B cell (primary cell): ENCODE results near the gene HMG20B. TPM values are rescaled to one million over a fixed set of nuclear protein-coding genes. Genes with fewer than 3 reads are reported as not detected.

Experiments used
- ATAC-seq: fragments of 200-7000 bp; cut with Tn5 transposase; one replicate; pipeline ENCODE4 v1.10.0; 2021; ENCODE audit warnings: low read depth, mild to moderate bottlenecking, moderate number of reproducible peaks, moderate library complexity
- CTCF ChIA-PET: fragments of 350-600 bp; sonication (Branson Sonifier 250); formaldehyde crosslinking; loops from one replicate; lab custom pipeline; 2021; ENCODE audit warnings: antibody characterized with exemption, inconsistent platforms; lab: Charles Lee
- POLR2A ChIA-PET: fragments of 350-600 bp; sonication (Branson Sonifier 250); formaldehyde crosslinking; loops from one replicate; lab custom pipeline; 2021; ENCODE audit warnings: antibody characterized with exemption; lab: Charles Lee
- DNase-seq: peaks from one replicate; pipeline ENCODE4 v3.0.0; 2013
- H2AFZ ChIP-seq: 2 replicates; pipeline ENCODE4 v1.6.1; 2012; ENCODE audit warnings: mild to moderate bottlenecking, low read depth, low read length; ENCODE audit not compliant: insufficient read depth, poor library complexity, severe bottlenecking
- H3K27ac ChIP-seq, 2 donors: 1 replicate in 1 of 2; 2 replicates in 1 of 2; pipeline ENCODE4 v1.5.1; 2012 to 2013; ENCODE audit warnings: low read length in 2 of 2, mild to moderate bottlenecking in 2 of 2, moderate library complexity in 1 of 2
- H3K27me3 ChIP-seq, 4 experiments: fragments of 200-600 bp in 1 of 4; sonication (generic) in 1 of 4; replicated peaks in 1 of 4; 1 replicate in 2 of 4; 2 replicates in 2 of 4; pipeline versions ENCODE4 v1.6.1 to v1.7.0; 2013 to 2016; ENCODE audit warnings: low read length in 3 of 4, mild to moderate bottlenecking in 2 of 4, mixed read lengths in 1 of 4, moderate library complexity in 1 of 4; ENCODE audit not compliant: insufficient read depth in 4 of 4, control insufficient read depth in 3 of 4; ENCODE audit errors: control extremely low read depth in 1 of 4
- H3K36me3 ChIP-seq, 2 experiments: replicated peaks in 1 of 2; 1 replicate in 1 of 2; 2 replicates in 1 of 2; pipeline versions ENCODE4 v1.6.1 to v1.7.1; 2013; ENCODE audit warnings: low read length in 1 of 2; ENCODE audit not compliant: insufficient read depth in 2 of 2, control insufficient read depth in 1 of 2; ENCODE audit errors: control extremely low read depth in 1 of 2, extremely low read depth in 1 of 2
- H3K4me1 ChIP-seq, 2 donors: fragments of 200-600 bp in 1 of 2; sonication (generic) in 1 of 2; 1 replicate in 1 of 2; 2 replicates in 1 of 2; pipeline versions ENCODE4 v1.5.1 to v1.6.1; 2013 to 2017; ENCODE audit warnings: low read length in 2 of 2; ENCODE audit not compliant: control insufficient read depth in 2 of 2, insufficient read depth in 2 of 2
- H3K4me2 ChIP-seq: replicated peaks from 2 replicates; pipeline ENCODE3; 2012; ENCODE audit warnings: mild to moderate bottlenecking, low read depth, low read length; ENCODE audit not compliant: poor library complexity, severe bottlenecking
- H3K4me3 ChIP-seq, 5 experiments: fragments of 200-600 bp in 1 of 5; sonication (generic) in 1 of 5; 1 replicate in 3 of 5; 2 replicates in 2 of 5; pipeline versions ENCODE4 v1.5.1 to v1.7.0; 2011 to 2016; ENCODE audit warnings: low read length in 4 of 5, mild to moderate bottlenecking in 4 of 5, low read depth in 2 of 5, control low read depth in 1 of 5, moderate library complexity in 1 of 5; ENCODE audit not compliant: insufficient read depth in 1 of 5; ENCODE audit errors: control extremely low read depth in 1 of 5, extremely low read depth in 1 of 5
- H3K79me2 ChIP-seq: fragments of 200-600 bp; sonication (generic); one replicate; pipeline ENCODE4 v1.6.0; 2016; ENCODE audit warnings: low read length; ENCODE audit not compliant: control insufficient read depth, insufficient read depth
- H3K9ac ChIP-seq: fragments of 200-600 bp; sonication (generic); 2 replicates; pipeline ENCODE4 v1.6.1; 2017; ENCODE audit warnings: mild to moderate bottlenecking, low read length, moderate library complexity
- H3K9me3 ChIP-seq, 3 donors: one replicate each; pipeline versions ENCODE4 v1.6.1 to v1.7.1; 2013; ENCODE audit warnings: low read length in 2 of 3; ENCODE audit not compliant: control insufficient read depth in 2 of 3, insufficient read depth in 1 of 3; ENCODE audit errors: control extremely low read depth in 1 of 3
- H4K20me1 ChIP-seq: 2 replicates; pipeline ENCODE4 v1.6.0; 2012; ENCODE audit warnings: mild to moderate bottlenecking, low read length; ENCODE audit not compliant: insufficient read depth, control insufficient read depth, poor library complexity, severe bottlenecking
- H3K27ac Mint-ChIP-seq: one replicate; pipeline ENCODE4 v1.8.0; 2021; ENCODE audit warnings: mixed read lengths
- H3K27me3 Mint-ChIP-seq: one replicate; pipeline ENCODE4 v1.8.0; 2021; ENCODE audit warnings: mixed read lengths
- H3K4me1 Mint-ChIP-seq: one replicate; pipeline ENCODE4 v1.8.0; 2021; ENCODE audit warnings: mixed read lengths
- H3K4me3 Mint-ChIP-seq: one replicate; pipeline ENCODE4 v1.8.0; 2021; ENCODE audit warnings: mixed read lengths
- H3K9me3 Mint-ChIP-seq: one replicate; pipeline ENCODE4 v1.8.0; 2022; ENCODE audit warnings: mixed read lengths; ENCODE audit not compliant: insufficient read depth
- EZH2 ChIP-seq: IDR thresholded peaks from 2 replicates; pipeline ENCODE4 v1.6.1; 2012; ENCODE audit warnings: borderline replicate concordance, low read depth, mild to moderate bottlenecking, moderate library complexity, low read length; ENCODE audit not compliant: insufficient read depth, poor library complexity, severe bottlenecking
- WGBS: methylation state at CpG from one replicate; pipeline ENCODE4 v1.1.5; 2013; ENCODE audit warnings: missing lambda C conversion rate; ENCODE audit not compliant: insufficient coverage; 5-methylcytosine and 5-hydroxymethylcytosine counted together
- intact Hi-C: fragments of 100-400 bp; cut with micrococcal nuclease; formaldehyde crosslinking; loops from one replicate; pipeline ENCODE4 v1.10.0; 2022
- polyA plus RNA-seq: library from polyadenylated mRNA; depleted of rRNA; stranded (reverse); fragments of >200 nt; gene quantifications from 2 replicates; pipeline ENCODE4 v1.2.3, GENCODE V29; 2012
- total RNA-seq, 2 donors: library from RNA; stranded (reverse); fragments of 120-200 nt in 1 of 2; gene quantifications; 1 replicate in 1 of 2; 2 replicates in 1 of 2; pipeline versions ENCODE4 v1.2.3 to v1.2.4, GENCODE V29; 2013 to 2022
- TF ChIP-seq, protein P1 (sequence below): fragments of 200-600 bp; IDR thresholded peaks from one replicate; pipeline ENCODE4 v1.8.0; 2022; ENCODE audit warnings: antibody characterized with exemption, mild to moderate bottlenecking

HMG20B gene
- total and polyA plus RNA-seq, 2 donors (not counting 1 experiment from before 2014, with no cell fraction given) = 41.7 to 59.0 TPM

DNA sequence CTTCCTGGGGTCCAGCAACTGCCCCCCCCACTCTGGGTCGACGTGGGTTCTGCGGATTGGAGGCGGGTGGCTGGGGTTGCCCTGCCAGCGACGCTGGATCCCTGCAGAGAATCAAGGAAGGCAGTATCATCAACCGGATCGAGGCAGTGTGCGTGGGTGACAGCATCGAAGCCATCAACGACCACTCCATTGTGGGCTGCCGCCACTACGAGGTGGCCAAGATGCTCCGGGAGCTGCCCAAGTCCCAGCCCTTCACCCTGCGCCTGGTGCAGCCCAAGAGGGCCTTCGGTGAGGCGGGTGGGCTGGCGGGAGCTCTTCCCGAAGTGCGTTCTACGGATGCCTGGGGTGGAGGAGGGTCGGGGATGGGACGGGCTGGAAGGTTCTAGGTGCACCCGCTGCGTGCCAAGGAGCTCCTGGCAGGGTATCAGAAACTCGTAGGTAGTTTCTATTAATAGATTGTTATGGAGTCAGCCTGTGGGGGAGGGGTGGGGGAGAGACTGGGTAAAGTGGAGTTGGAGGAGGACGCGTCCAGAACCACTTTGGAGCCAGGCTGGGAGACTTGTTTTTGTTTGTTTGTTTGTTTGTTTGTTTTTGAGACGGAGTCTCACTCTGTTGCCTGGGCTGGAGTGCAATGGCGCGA is 14.1 kb downstream of the HMG20B start:
- DNase-seq (no peak), ATAC-seq (no peak)
- H3K27me3 Mint-ChIP-seq = no peaks in the 10 kb centered on the region
- no peak overlapping the region for H3K4me3 Mint-ChIP-seq
- peaks cover 0 to 22% (median 0%) of the 10 kb centered on the region in 3 donors for H3K9me3 ChIP-seq
- ChIA-PET POLR2A (interaction anchor here (0.7 kb wide), 1 partner anchor 39 kb away, joined by 12 read pairs; no protein-coding TSS in a partner anchor), CTCF (interaction anchor here (1.0 to 2.0 kb wide), 3 partner anchors 16 to 42 kb away, joined by 3 to 5 read pairs (median 3); no protein-coding TSS in a partner anchor)
- H3K4me3 ChIP-seq = no peak overlapping the region
- H4K20me1 ChIP-seq = no peaks in the 10 kb centered on the region
- peaks cover 0 to 13% (median 6%) of the 10 kb centered on the region in 4 experiments for H3K27me3 ChIP-seq
- H3K27ac ChIP-seq = no peak overlapping the region
- no peak overlapping the region for H3K9ac ChIP-seq
- H3K27ac Mint-ChIP-seq = no peak overlapping the region
- intact Hi-C loops = loop anchor here (1.0 to 5.0 kb wide), 2 partner anchors 31 to 120 kb away; partner anchors contain the start of gene TJP3
- H3K4me2 ChIP-seq = no peak overlapping the region
- no peaks in the 10 kb centered on the region for H3K9me3 Mint-ChIP-seq
- 94% methylated on average over 30 of the region's 31 CpGs for WGBS
- H3K79me2 ChIP-seq = no peaks in the 10 kb centered on the region
- TF ChIP-seq EZH2 = no peak
- TF ChIP-seq, protein P1, sequence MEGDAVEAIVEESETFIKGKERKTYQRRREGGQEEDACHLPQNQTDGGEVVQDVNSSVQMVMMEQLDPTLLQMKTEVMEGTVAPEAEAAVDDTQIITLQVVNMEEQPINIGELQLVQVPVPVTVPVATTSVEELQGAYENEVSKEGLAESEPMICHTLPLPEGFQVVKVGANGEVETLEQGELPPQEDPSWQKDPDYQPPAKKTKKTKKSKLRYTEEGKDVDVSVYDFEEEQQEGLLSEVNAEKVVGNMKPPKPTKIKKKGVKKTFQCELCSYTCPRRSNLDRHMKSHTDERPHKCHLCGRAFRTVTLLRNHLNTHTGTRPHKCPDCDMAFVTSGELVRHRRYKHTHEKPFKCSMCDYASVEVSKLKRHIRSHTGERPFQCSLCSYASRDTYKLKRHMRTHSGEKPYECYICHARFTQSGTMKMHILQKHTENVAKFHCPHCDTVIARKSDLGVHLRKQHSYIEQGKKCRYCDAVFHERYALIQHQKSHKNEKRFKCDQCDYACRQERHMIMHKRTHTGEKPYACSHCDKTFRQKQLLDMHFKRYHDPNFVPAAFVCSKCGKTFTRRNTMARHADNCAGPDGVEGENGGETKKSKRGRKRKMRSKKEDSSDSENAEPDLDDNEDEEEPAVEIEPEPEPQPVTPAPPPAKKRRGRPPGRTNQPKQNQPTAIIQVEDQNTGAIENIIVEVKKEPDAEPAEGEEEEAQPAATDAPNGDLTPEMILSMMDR = no peak
- H3K4me1 Mint-ChIP-seq = no peaks in the 10 kb centered on the region
- peaks cover 8 to 12% of the 10 kb centered on the region in 2 donors for H3K4me1 ChIP-seq
- H3K36me3 ChIP-seq = no peaks in the 10 kb centered on the region
- H2AFZ ChIP-seq = no peak overlapping the region

DNA sequence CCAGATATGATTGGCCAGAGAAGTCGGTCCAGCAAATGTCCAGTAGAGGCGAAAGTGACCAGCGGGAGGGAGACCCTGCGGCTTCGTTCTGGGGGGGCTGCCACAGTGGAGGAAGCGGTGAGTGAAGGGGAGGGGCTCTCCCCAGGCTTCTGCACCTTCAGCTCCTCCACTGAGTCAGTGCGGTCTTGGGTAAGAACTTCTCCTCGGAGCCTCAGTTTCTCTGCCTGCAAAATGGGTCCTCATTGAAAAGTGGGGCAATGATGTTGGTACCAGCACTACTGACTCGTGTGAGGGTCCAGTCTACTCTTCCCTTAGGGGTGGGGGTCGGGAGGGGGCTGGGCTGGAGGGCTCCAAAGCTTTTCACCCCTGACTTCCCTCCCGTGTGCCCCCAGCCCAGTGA is 16.7 kb downstream of the HMG20B start:
- Histone ChIP-seq H3K79me2 (no peaks in the 10 kb centered on the region), H3K9me3 (peaks cover 0 to 23% (median 0%) of the 10 kb centered on the region in 3 donors), H3K4me3 (no peak overlapping the region), H3K9ac (no peak overlapping the region), H3K27me3 (peaks cover 0 to 13% (median 6%) of the 10 kb centered on the region in 4 experiments), H3K27ac (no peak overlapping the region), H3K36me3 (no peaks in the 10 kb centered on the region), H4K20me1 (no peaks in the 10 kb centered on the region), H3K4me1 (peaks cover 8 to 12% of the 10 kb centered on the region in 2 donors), H3K4me2 (no peak overlapping the region), H2AFZ (no peak overlapping the region)
- intact Hi-C loops = loop anchor here (5.0 kb wide), 1 partner anchor 118 kb away; the partner anchor contains the start of gene TJP3
- Mint-ChIP-seq H3K4me3 (no peak overlapping the region), H3K27me3 (no peaks in the 10 kb centered on the region), H3K9me3 (no peaks in the 10 kb centered on the region), H3K27ac (no peak overlapping the region), H3K4me1 (no peaks in the 10 kb centered on the region)
- WGBS = 95% methylated on average over 8 of the region's 11 CpGs
- ATAC-seq (no peak), DNase-seq (no peak)
- no peak for TF ChIP-seq EZH2
- TF ChIP-seq, protein P1 = no peak
- POLR2A ChIA-PET = interaction anchor here (0.5 to 0.6 kb wide), 2 partner anchors 133 to 1920 kb away, joined by 3 to 4 read pairs; no protein-coding TSS in a partner anchor
- CTCF ChIA-PET = interaction anchor here (0.7 kb wide), 1 partner anchor 44 kb away, joined by 3 read pairs; no protein-coding TSS in a partner anchor
